Neuronal stem cell (in vitro differentiated cells): ENCODE results near the gene SEC61A2.

Experiments used
- DNase-seq: peaks from one replicate; pipeline ENCODE4 v3.0.0-alpha.2; 2013; ENCODE audit warnings: low spot score
- H2AFZ ChIP-seq: one replicate; pipeline ENCODE4 v1.6.1; 2013; ENCODE audit warnings: mild to moderate bottlenecking, low read length, inconsistent platforms
- H2AK5ac ChIP-seq: 2 replicates; pipeline ENCODE4 v1.6.1; 2013; ENCODE audit warnings: low read depth, mild to moderate bottlenecking, inconsistent platforms, low read length, moderate library complexity, mixed read lengths
- H2BK120ac ChIP-seq: 2 replicates; pipeline ENCODE4 v1.6.1; 2013; ENCODE audit warnings: low read depth, mild to moderate bottlenecking, inconsistent platforms, low read length, moderate library complexity, mixed read lengths
- H2BK12ac ChIP-seq: one replicate; pipeline ENCODE4 v1.6.1; 2013; ENCODE audit warnings: low read length, inconsistent platforms
- H2BK15ac ChIP-seq: 2 replicates; pipeline ENCODE4 v1.6.1; 2013; ENCODE audit warnings: mild to moderate bottlenecking, low read length, inconsistent platforms, mixed read lengths
- H2BK5ac ChIP-seq: one replicate; pipeline ENCODE4 v1.6.1; 2013; ENCODE audit warnings: inconsistent platforms, mild to moderate bottlenecking, low read length, moderate library complexity
- H3K14ac ChIP-seq: one replicate; pipeline ENCODE4 v1.6.1; 2013; ENCODE audit warnings: low read length, inconsistent platforms
- H3K18ac ChIP-seq: 2 replicates; pipeline ENCODE4 v1.6.1; 2013; ENCODE audit warnings: low read length, inconsistent platforms
- H3K23ac ChIP-seq: 2 replicates; pipeline ENCODE4 v1.6.1; 2013; ENCODE audit warnings: low read depth, mild to moderate bottlenecking, mixed read lengths, low read length, inconsistent platforms; ENCODE audit not compliant: poor library complexity
- H3K27ac ChIP-seq: replicated peaks from 3 replicates; pipeline ENCODE4 v1.5.1; 2013; ENCODE audit warnings: low read length, inconsistent platforms
- H3K27me3 ChIP-seq, 3 experiments: 2 replicates each; pipeline ENCODE4 v1.6.1; 2013; ENCODE audit warnings: low read length in 3 of 3, mild to moderate bottlenecking in 2 of 3, inconsistent platforms in 1 of 3, low read depth in 1 of 3, mixed read lengths in 1 of 3, moderate library complexity in 1 of 3; ENCODE audit not compliant: control insufficient read depth in 3 of 3, insufficient read depth in 3 of 3
- H3K36me3 ChIP-seq, 2 donors: replicated peaks in 1 of 2; 2 replicates each; pipeline ENCODE4 v1.6.1; 2013; ENCODE audit warnings: low read length in 2 of 2; ENCODE audit not compliant: control insufficient read depth in 2 of 2, insufficient read depth in 2 of 2
- H3K4ac ChIP-seq: 2 replicates; pipeline ENCODE4 v1.6.1; 2013; ENCODE audit warnings: inconsistent platforms, mild to moderate bottlenecking, low read length, moderate library complexity
- H3K4me1 ChIP-seq, 2 donors: 1 replicate in 1 of 2; 2 replicates in 1 of 2; pipeline ENCODE4 v1.6.1; 2013; ENCODE audit warnings: low read length in 2 of 2, low read depth in 1 of 2; ENCODE audit not compliant: control insufficient read depth in 2 of 2, insufficient read depth in 1 of 2
- H3K4me2 ChIP-seq: one replicate; pipeline ENCODE4 v1.6.1; 2013; ENCODE audit warnings: mild to moderate bottlenecking, low read length, inconsistent platforms; ENCODE audit not compliant: insufficient read depth, poor library complexity, severe bottlenecking
- H3K4me3 ChIP-seq, 2 donors: 2 replicates each; pipeline ENCODE4 v1.5.1; 2013; ENCODE audit warnings: low read length in 2 of 2, mild to moderate bottlenecking in 2 of 2, inconsistent platforms in 1 of 2, moderate library complexity in 1 of 2
- H3K79me1 ChIP-seq: one replicate; pipeline ENCODE4 v1.6.1; 2013; ENCODE audit warnings: low read depth, mild to moderate bottlenecking, inconsistent platforms, low read length, moderate library complexity
- H3K9ac ChIP-seq: one replicate; pipeline ENCODE4 v1.6.1; 2013; ENCODE audit warnings: mild to moderate bottlenecking, low read depth, low read length, inconsistent platforms; ENCODE audit not compliant: poor library complexity
- H3K9me3 ChIP-seq, 2 donors: replicated peaks in 1 of 2; 2 replicates each; pipeline versions ENCODE3 to v1.6.1; 2013; ENCODE audit warnings: low read length in 2 of 2, mild to moderate bottlenecking in 2 of 2, inconsistent platforms in 1 of 2, low read depth in 1 of 2, mixed read lengths in 1 of 2, moderate library complexity in 1 of 2; ENCODE audit not compliant: control insufficient read depth in 2 of 2, insufficient read depth in 1 of 2
- H4K8ac ChIP-seq: one replicate; pipeline ENCODE4 v1.6.1; 2013; ENCODE audit warnings: low read depth, mild to moderate bottlenecking, inconsistent platforms, low read length, moderate library complexity
- H4K91ac ChIP-seq: one replicate; pipeline ENCODE4 v1.6.1; 2013; ENCODE audit warnings: low read length, low read depth, mild to moderate bottlenecking, inconsistent platforms; ENCODE audit not compliant: poor library complexity
- WGBS, 2 donors: extraction: QIAGEN DNeasy Blood & Tissue Kit; methylation state at CpG; one replicate each; pipeline ENCODE4 v1.1.7; 2013; ENCODE audit warnings: missing lambda C conversion rate in 2 of 2, mixed read lengths in 1 of 2; ENCODE audit not compliant: insufficient read length in 2 of 2, insufficient replicate concordance in 1 of 2; ENCODE audit errors: extremely low coverage in 2 of 2; 5-methylcytosine and 5-hydroxymethylcytosine counted together

Gene SEC61A2

DNA sequence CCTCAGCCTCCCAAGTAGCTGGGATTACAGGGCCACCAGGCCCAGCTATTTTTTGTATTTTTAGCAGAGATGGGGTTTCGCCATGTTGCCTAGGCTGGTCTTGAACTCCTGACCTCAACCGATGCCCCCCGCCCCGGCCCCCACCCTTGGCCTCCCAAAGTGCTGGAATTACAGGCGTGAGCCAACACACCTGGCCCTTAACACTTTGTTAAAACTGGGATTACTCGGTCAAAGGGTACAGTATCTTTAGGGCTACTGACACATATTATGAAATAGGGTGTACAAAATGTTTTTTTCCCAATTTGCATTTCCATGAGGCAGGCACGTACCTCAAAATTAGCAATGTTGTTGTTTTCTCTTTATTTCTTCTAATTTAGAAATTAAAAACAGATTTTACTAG is 54.7 kb downstream of the SEC61A2 start:
- Histone ChIP-seq H4K91ac (no peak overlapping the region), H3K23ac (no peak overlapping the region), H2AFZ (no peak overlapping the region), H4K8ac (no peak overlapping the region), H3K79me1 (peaks cover 1% of the 10 kb centered on the region), H3K14ac (no peak overlapping the region), H3K4me3 (no peak overlapping the region), H3K18ac (no peak overlapping the region), H2BK5ac (no peak overlapping the region), H2BK15ac (no peak overlapping the region), H3K36me3 (peaks cover 12 to 70% of the 10 kb centered on the region in 2 donors), H2BK12ac (no peak overlapping the region), H3K4me1 (peaks cover 0 to 10% of the 10 kb centered on the region in 2 donors), H3K4ac (no peak overlapping the region), H3K27ac (no peak overlapping the region), H2BK120ac (no peak overlapping the region), H3K9me3 (no peaks in the 10 kb centered on the region), H3K27me3 (no peaks in the 10 kb centered on the region), H3K4me2 (no peak overlapping the region), H2AK5ac (no peak overlapping the region), H3K9ac (no peak overlapping the region)
- WGBS, 2 donors = no CpG with 5 or more reads among the region's 7 CpGs
- DNase-seq = no peak

DNA sequence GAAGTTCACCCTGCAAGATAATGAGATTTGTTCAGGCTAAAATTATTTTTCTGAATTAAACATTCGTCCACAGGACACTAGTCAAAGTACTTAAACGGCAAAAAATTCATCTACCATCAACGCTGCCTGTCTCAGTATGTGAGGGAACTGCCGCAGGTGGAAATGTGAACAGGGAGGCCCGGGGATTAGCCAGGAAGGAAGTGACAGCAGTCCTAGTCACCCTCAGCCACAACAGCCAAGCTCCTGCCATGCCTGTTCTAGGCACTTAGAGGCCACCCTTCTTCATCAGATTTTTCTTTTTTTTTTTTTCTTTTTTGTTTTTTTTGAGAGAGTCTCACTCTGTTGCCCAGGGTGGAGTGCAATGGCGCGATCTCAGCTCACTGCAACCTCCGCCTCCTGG is 56.8 kb downstream of the SEC61A2 start:
- Histone ChIP-seq H3K36me3 (peaks cover 9 to 59% of the 10 kb centered on the region in 2 donors), H3K14ac (no peak overlapping the region), H3K23ac (no peak overlapping the region), H2AFZ (no peak overlapping the region), H3K4ac (no peak overlapping the region), H3K18ac (no peak overlapping the region), H3K27me3 (no peaks in the 10 kb centered on the region), H2BK5ac (no peak overlapping the region), H4K91ac (no peak overlapping the region), H2AK5ac (no peak overlapping the region), H2BK12ac (no peak overlapping the region), H3K4me2 (no peak overlapping the region), H3K4me1 (no peaks in the 10 kb centered on the region), H2BK120ac (no peak overlapping the region), H2BK15ac (no peak overlapping the region), H3K9ac (no peak overlapping the region), H3K79me1 (peaks cover 1% of the 10 kb centered on the region), H3K27ac (no peak overlapping the region), H3K9me3 (no peaks in the 10 kb centered on the region), H4K8ac (no peak overlapping the region), H3K4me3 (no peak overlapping the region)
- DNase-seq = no peak
- no CpG with 5 or more reads among the region's 8 CpGs for WGBS, 2 donors

DNA sequence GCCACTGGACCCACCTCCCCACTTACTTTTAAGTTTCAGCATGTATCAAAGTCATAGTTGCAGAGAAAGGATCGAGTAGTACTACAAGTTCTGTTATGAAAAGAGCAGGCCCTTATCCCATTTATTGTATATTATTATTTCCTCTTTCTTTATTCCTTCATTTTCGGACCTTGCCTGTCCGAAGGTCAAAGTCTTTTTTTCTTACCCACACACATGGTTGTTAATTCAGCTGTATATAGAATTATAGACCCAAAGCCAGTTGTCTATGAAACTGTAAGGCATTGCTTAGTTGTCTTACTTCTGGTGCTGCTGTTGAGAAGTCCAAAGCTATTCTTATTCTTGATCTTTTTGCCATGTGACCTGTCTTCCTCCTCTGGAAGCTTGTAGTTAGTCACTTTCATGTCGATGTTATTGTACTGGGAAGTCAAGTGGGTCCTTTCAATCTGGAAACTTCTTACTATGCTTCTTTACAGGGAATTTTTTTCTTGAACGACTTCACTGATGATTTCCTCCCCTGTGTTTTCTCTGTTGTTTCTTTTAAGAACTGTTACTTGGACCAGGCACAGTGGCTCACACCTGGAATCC is 57.9 kb downstream of the SEC61A2 start:
- Histone ChIP-seq H3K14ac (no peak overlapping the region), H3K4me3 (no peak overlapping the region), H3K4me1 (no peaks in the 10 kb centered on the region), H3K27ac (no peak overlapping the region), H3K9me3 (no peaks in the 10 kb centered on the region), H3K23ac (no peak overlapping the region), H2BK15ac (no peak overlapping the region), H2BK120ac (no peak overlapping the region), H3K79me1 (no peaks in the 10 kb centered on the region), H2BK5ac (no peak overlapping the region), H3K18ac (no peak overlapping the region), H4K91ac (no peak overlapping the region), H3K27me3 (no peaks in the 10 kb centered on the region), H3K36me3 (peaks cover 7 to 60% of the 10 kb centered on the region in 2 donors), H2AFZ (no peak overlapping the region), H3K9ac (no peak overlapping the region), H2BK12ac (no peak overlapping the region), H4K8ac (no peak overlapping the region), H3K4ac (no peak overlapping the region), H2AK5ac (no peak overlapping the region), H3K4me2 (no peak overlapping the region)
- WGBS, 2 donors = no CpG with 5 or more reads among the region's 5 CpGs
- no peak for DNase-seq

DNA sequence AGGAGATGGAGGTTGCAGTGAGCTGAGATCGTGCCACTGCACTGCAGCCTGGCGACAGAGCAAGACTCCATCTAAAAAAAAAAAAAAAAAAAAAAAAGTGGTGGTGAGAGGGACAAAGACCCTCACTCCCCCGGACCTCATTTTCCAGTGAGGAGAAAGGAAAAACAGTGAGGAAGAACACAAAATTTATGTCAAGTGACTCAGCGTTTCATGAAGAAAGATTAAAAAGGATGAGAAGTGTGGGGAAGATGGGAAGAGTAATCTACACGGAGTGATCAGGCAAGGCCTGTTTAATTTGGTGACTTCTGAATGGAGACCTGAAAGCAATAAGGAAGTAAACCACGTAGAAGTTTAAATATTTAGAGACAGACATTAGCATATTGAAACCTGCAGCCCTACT is 59.2 kb downstream of the SEC61A2 start:
- Histone ChIP-seq H2BK120ac (no peak overlapping the region), H3K36me3 (peaks cover 9 to 58% of the 10 kb centered on the region in 2 donors), H3K4me3 (no peak overlapping the region), H3K9me3 (no peaks in the 10 kb centered on the region), H3K14ac (no peak overlapping the region), H4K8ac (no peak overlapping the region), H2BK5ac (no peak overlapping the region), H3K79me1 (no peaks in the 10 kb centered on the region), H3K9ac (no peak overlapping the region), H4K91ac (no peak overlapping the region), H3K23ac (no peak overlapping the region), H3K27ac (no peak overlapping the region), H2BK15ac (no peak overlapping the region), H2AFZ (no peak overlapping the region), H3K4me2 (no peak overlapping the region), H2AK5ac (no peak overlapping the region), H3K4ac (no peak overlapping the region), H3K18ac (no peak overlapping the region), H2BK12ac (no peak overlapping the region), H3K27me3 (no peaks in the 10 kb centered on the region), H3K4me1 (no peaks in the 10 kb centered on the region)
- WGBS, 2 donors = no CpG with 5 or more reads among the region's 6 CpGs
- DNase-seq = no peak
